Measurements from ENCODE around the gene RPTN.

- TF ChIP-seq CTCF (IDR thresholded peaks at IDR 0.05; ENCODE audit: insufficient read depth, low read length, poor library complexity, severe bottlenecking) (no peak), EZH2phosphoT487 (conservative IDR thresholded peaks at IDR 0.05; ENCODE audit: low read length) (no peak)
These were observed 1.5 kb upstream of the RPTN start for GRCh38 chr1:152160576-152160975.

All from SU-DHL-6 (cell line).